K562 (cell line): Measurements from ENCODE around the gene TRPM4. TPM values are rescaled to one million over a fixed set of nuclear protein-coding genes. Genes with fewer than 3 reads are reported as not detected.

ENCODE experiments used
- ARID3B ChIP-seq: fragments of 250-450 bp; sonication (Bioruptor Pico); IDR thresholded peaks from 2 replicates; pipeline ENCODE4 v1.4.0; 2020; ENCODE audit warnings: borderline replicate concordance
- ATF3 ChIP-seq, 2 experiments: fragments of 450-650 bp in 1 of 2; sonication (generic) in 1 of 2; formaldehyde crosslinking in 1 of 2; IDR thresholded peaks in 1 of 2; conservative IDR thresholded peaks in 1 of 2; 2 replicates each; pipeline versions ENCODE4 v1.6.1 to v1.8.1; 2016 to 2023; ENCODE audit warnings: mild to moderate bottlenecking in 2 of 2, moderate library complexity in 2 of 2, inconsistent platforms in 1 of 2, missing genetic modification reagents in 1 of 2
- CREB1 ChIP-seq, 2 experiments: sonication (generic) in 1 of 2; formaldehyde crosslinking in 1 of 2; IDR thresholded peaks; 2 replicates each; pipeline versions ENCODE4 v1.6.1 to v1.8.0; 2012 to 2022; ENCODE audit warnings: inconsistent platforms in 1 of 2, mild to moderate bottlenecking in 1 of 2, missing genetic modification reagents in 1 of 2, moderate library complexity in 1 of 2
- CSDE1 ChIP-seq, 2 experiments: fragments of 450-650 bp; IDR thresholded peaks; 2 replicates each; pipeline ENCODE4 v1.6.1; 2016; ENCODE audit warnings: mild to moderate bottlenecking in 1 of 2
- DEAF1 ChIP-seq: fragments of 450-650 bp; formaldehyde crosslinking; IDR thresholded peaks from 2 replicates; pipeline ENCODE4 v1.4.0; 2020; ENCODE audit warnings: mild to moderate bottlenecking, moderate library complexity
- ELF1 ChIP-seq: fragments of 200-800 bp; sonication (Bioruptor generic); IDR thresholded peaks from 2 replicates; pipeline ENCODE4 v1.6.1; 2016; ENCODE audit warnings: missing genetic modification characterization, missing compliant biosample characterization
- ETS2 ChIP-seq: IDR thresholded peaks from 2 replicates; pipeline ENCODE4 v1.6.1; 2016; ENCODE audit warnings: borderline replicate concordance, missing genetic modification characterization, mild to moderate bottlenecking, moderate library complexity, missing compliant biosample characterization; ENCODE audit not compliant: poor library complexity, severe bottlenecking
- ETV5 ChIP-seq: sonication (generic); formaldehyde crosslinking; IDR thresholded peaks from 2 replicates; pipeline ENCODE4 v1.4.0; 2020; ENCODE audit warnings: low read depth, mild to moderate bottlenecking, missing genetic modification reagents
- NFYB ChIP-seq: IDR thresholded peaks from 2 replicates; pipeline ENCODE4 v1.6.1; 2011; ENCODE audit warnings: mild to moderate bottlenecking, moderate library complexity; ENCODE audit not compliant: insufficient read length; ENCODE audit errors: extremely low read depth
- NKRF ChIP-seq: fragments of 450-650 bp; IDR thresholded peaks from 2 replicates; pipeline ENCODE4 v1.6.1; 2016; ENCODE audit warnings: borderline replicate concordance
- NRF1 ChIP-seq, 2 experiments: fragments of 450-650 bp; IDR thresholded peaks in 1 of 2; conservative IDR thresholded peaks in 1 of 2; 2 replicates each; pipeline ENCODE4 v1.6.1; 2014; ENCODE audit warnings: mild to moderate bottlenecking in 2 of 2
- OTX1 ChIP-seq: fragments of 450-650 bp; formaldehyde crosslinking; IDR thresholded peaks from 2 replicates; pipeline ENCODE4 v1.4.0; 2022; ENCODE audit warnings: mild to moderate bottlenecking
- POLR2G ChIP-seq: fragments of 200-400 bp; formaldehyde crosslinking; IDR thresholded peaks from 2 replicates; pipeline ENCODE4 v1.6.1; 2017; ENCODE audit warnings: low read depth, mild to moderate bottlenecking, antibody characterized with exemption, low read length, moderate library complexity
- RUNX1 ChIP-seq: sonication (generic); IDR thresholded peaks from 2 replicates; pipeline ENCODE4 v1.6.1; 2016; ENCODE audit warnings: antibody characterized with exemption, low read depth
- TRIM24 ChIP-seq, 2 experiments: fragments of 450-650 bp; IDR thresholded peaks; 2 replicates each; pipeline ENCODE4 v1.6.1; 2016
- ZC3H4 ChIP-seq: sonication (generic); formaldehyde crosslinking; IDR thresholded peaks from 2 replicates; pipeline ENCODE4 v1.9.0; 2021; ENCODE audit warnings: missing genetic modification reagents, borderline replicate concordance
- ZKSCAN1 ChIP-seq: fragments of 150-350 bp; IDR thresholded peaks from 2 replicates; pipeline ENCODE4 v1.6.1; 2016; ENCODE audit warnings: low read depth, low read length
- ZNF277 ChIP-seq: fragments of 250-450 bp; sonication (Bioruptor Pico); IDR thresholded peaks from 2 replicates; pipeline ENCODE4 v1.8.0; 2022; ENCODE audit warnings: inconsistent platforms, mild to moderate bottlenecking, moderate library complexity, borderline replicate concordance
- ZNF316 ChIP-seq: fragments of 450-650 bp; IDR thresholded peaks from 2 replicates; pipeline ENCODE4 v1.6.1; 2016
- polyA plus RNA-seq, 8 experiments: library from polyadenylated mRNA; depleted of rRNA in 4 of 8; stranded (reverse) in 5 of 8; unstranded in 3 of 8; fragments of >200 nt; fragmentation: Nextera tagmentation in 2 of 8; fragmentation: Illumina TruSeq in 1 of 8; extraction: Ambion mirVana in 2 of 8; extraction: Trizol in 1 of 8; gene quantifications; 2 replicates each; pipeline versions ENCODE4 v1.2.1 to v1.2.3, GENCODE V29; 2011 to 2014; ENCODE audit warnings: inconsistent platforms in 1 of 8, missing spikeins in 1 of 8
- total RNA-seq, 7 experiments: library from RNA; depleted of rRNA in 6 of 7; stranded (reverse); fragments of >200 nt in 6 of 7; fragmentation: Illumina TruSeq in 2 of 7; extraction: Trizol in 2 of 7; gene quantifications; 2 replicates each; pipeline versions ENCODE4 v1.2.1 to v1.2.3, GENCODE V29; 2011 to 2021; ENCODE audit warnings: low replicate concordance in 1 of 7

Gene TRPM4
- total and polyA plus RNA-seq, 9 of the 15 experiments (the other 6 are each of a cell fraction or from before 2014, with no cell fraction given) = 6.5 to 45.4 (median 15.2) TPM

- no peak for TF ChIP-seq ARID3B (CRISPR knock-in tag)
- TF ChIP-seq ZC3H4 = no peak
- TF ChIP-seq ETS2 = no peak
- TF ChIP-seq CSDE1 (IDR thresholded peaks at IDR 0.05) = no peak
- no peak for TF ChIP-seq DEAF1
- TF ChIP-seq ELF1 = no peak
- TF ChIP-seq ZNF277 = no peak
- TF ChIP-seq NFYB = peak; percentile 25
- no peak for TF ChIP-seq ATF3 (IDR thresholded peaks at IDR 0.05)
- TF ChIP-seq ATF3 (CRISPR knock-in tag; conservative IDR thresholded peaks at IDR 0.05) = 0 out of 2 replicates have a peak, but pooled peaks have one; percentile 35
- TF ChIP-seq NKRF = peak; percentile 77; the same call in 1 of the 2 replicates
- TF ChIP-seq TRIM24 (IDR thresholded peaks at IDR 0.05) = no peak
- TF ChIP-seq ZKSCAN1 = no peak
- TF ChIP-seq POLR2G = peak; percentile 74
- peak; percentile 35; the same call in 1 of the 2 replicates for TF ChIP-seq ZNF316
- no peak for TF ChIP-seq RUNX1
- peak; percentile 23; the same call in 1 of the 2 replicates for TF ChIP-seq CREB1 (IDR thresholded peaks at IDR 0.05)
- TF ChIP-seq CREB1 (CRISPR knock-in tag; IDR thresholded peaks at IDR 0.05) = no peak
- TF ChIP-seq OTX1 (CRISPR knock-in tag) = peak; percentile 70; the same call in 1 of the 2 replicates
- peak; percentile 71 to 80 for TF ChIP-seq NRF1 (conservative IDR thresholded peaks at IDR 0.05 in 1 of 2, IDR thresholded peaks at IDR 0.05 in 1 of 2)
- TF ChIP-seq ETV5 (CRISPR knock-in tag) = no peak
These were observed 43.6 kb upstream of the TRPM4 start, which contains the start of gene LIN7B (continued) for GRCh38 chr19:49113762-49114629.
